Thymus (tissue), 11 donors: ENCODE measurements around the gene PRSS16. TPM values are rescaled to one million over a fixed set of nuclear protein-coding genes. Genes with fewer than 3 reads are reported as not detected.
"Not testable (repeated sequence)": the region's sequence is repeated elsewhere in the genome, so short reads cannot be mapped to it uniquely, and the experiment has no call there.

ENCODE experiments used
- DNase-seq, 9 donors: peaks; one replicate each; pipeline ENCODE4 v3.0.0-alpha.2; 2013; ENCODE audit warnings: low spot score in 9 of 9, low read depth in 6 of 9, missing footprints in 1 of 9
- H3K27ac ChIP-seq, 2 donors: one replicate each; pipeline ENCODE4 v1.5.1; 2013; ENCODE audit warnings: control low read depth in 1 of 2, low read depth in 1 of 2, low read length in 1 of 2, mild to moderate bottlenecking in 1 of 2, moderate library complexity in 1 of 2
- H3K27me3 ChIP-seq, 2 donors: one replicate each; pipeline ENCODE4 v1.5.1; 2013; ENCODE audit warnings: low read length in 1 of 2; ENCODE audit not compliant: control insufficient read depth in 2 of 2, insufficient read depth in 1 of 2
- H3K36me3 ChIP-seq, 2 donors: one replicate each; pipeline ENCODE4 v1.5.1; 2013; ENCODE audit warnings: low read length in 1 of 2, mild to moderate bottlenecking in 1 of 2, moderate library complexity in 1 of 2; ENCODE audit not compliant: control insufficient read depth in 2 of 2, insufficient read depth in 2 of 2
- H3K4me1 ChIP-seq, 2 donors: one replicate each; pipeline ENCODE4 v1.5.1; 2013; ENCODE audit warnings: low read length in 2 of 2; ENCODE audit not compliant: control insufficient read depth in 2 of 2, insufficient read depth in 2 of 2
- H3K4me3 ChIP-seq, 2 donors: one replicate each; pipeline ENCODE4 v1.5.1; 2013; ENCODE audit warnings: low read length in 2 of 2, control low read depth in 1 of 2, mild to moderate bottlenecking in 1 of 2
- H3K9me3 ChIP-seq, 2 donors: one replicate each; pipeline ENCODE4 v1.5.1; 2013; ENCODE audit warnings: low read length in 1 of 2, mild to moderate bottlenecking in 1 of 2; ENCODE audit not compliant: control insufficient read depth in 2 of 2, insufficient read depth in 1 of 2
- whole genome bisulfite sequencing: extraction: QIAGEN DNeasy Blood & Tissue Kit; methylation state at CpG from one replicate; pipeline ENCODE4 v1.1.7; 2013; 5-methylcytosine and 5-hydroxymethylcytosine counted together
- polyA plus RNA-seq: library from polyadenylated mRNA; stranded (reverse); fragments of 200-250 nt; gene quantifications from one replicate; pipeline ENCODE4 v1.2.3, GENCODE V29; 2013
- total RNA-seq: library from RNA; stranded (reverse); fragments of 120-200 nt; gene quantifications from one replicate; pipeline ENCODE4 v1.2.4, GENCODE V29; 2013
- donor health status: healthy.

PRSS16 gene
- total and polyA plus RNA-seq, 2 donors: 76.2 to 96.4 TPM

- peaks cover 0 to 4% of the 10 kb centered on the region in 2 donors for H3K4me1 ChIP-seq
- H3K27ac ChIP-seq: no peak overlapping the region
- peaks cover 34 to 73% of the 10 kb centered on the region in 2 donors for H3K27me3 ChIP-seq
- peak overlapping the region; percentile 43 to 45 for H3K4me3 ChIP-seq
- WGBS: 8% methylated on average over 46 of the region's 46 CpGs
- no peaks in the 10 kb centered on the region for H3K36me3 ChIP-seq
- DNase-seq: peak in 2 of 9 donors; percentile 18 to 39
- peaks cover 0 to 1% of the 10 kb centered on the region in 2 donors for H3K9me3 ChIP-seq
Measured at GRCh38 chr6:27251606-27252251, 4.2 kb downstream of the PRSS16 start.

GRCh38 chr6:27254566-27254965, 7.1 kb downstream of the PRSS16 start:
- no peak for DNase-seq
- no peak overlapping the region for H3K27ac ChIP-seq
- peaks cover 32 to 58% of the 10 kb centered on the region in 2 donors for H3K27me3 ChIP-seq
- peaks cover 0 to 4% of the 10 kb centered on the region in 2 donors for H3K4me1 ChIP-seq
- no peaks in the 10 kb centered on the region for H3K36me3 ChIP-seq
- H3K4me3 ChIP-seq: no peak overlapping the region
- 85% methylated on average over 3 of the region's 3 CpGs for WGBS
- peaks cover 0 to 1% of the 10 kb centered on the region in 2 donors for H3K9me3 ChIP-seq

- Histone ChIP-seq H3K27me3 (peaks cover 22 to 58% of the 10 kb centered on the region in 2 donors), H3K27ac (no peak overlapping the region), H3K4me1 (peaks cover 0 to 4% of the 10 kb centered on the region in 2 donors), H3K36me3 (no peaks in the 10 kb centered on the region), H3K9me3 (peaks cover 1 to 3% of the 10 kb centered on the region in 2 donors), H3K4me3 (no peak overlapping the region)
- DNase-seq: no peak
- 74% methylated on average over 1 of the region's 1 CpG for WGBS
Measured at GRCh38 chr6:27255866-27256265, 8.4 kb downstream of the PRSS16 start.

DNA sequence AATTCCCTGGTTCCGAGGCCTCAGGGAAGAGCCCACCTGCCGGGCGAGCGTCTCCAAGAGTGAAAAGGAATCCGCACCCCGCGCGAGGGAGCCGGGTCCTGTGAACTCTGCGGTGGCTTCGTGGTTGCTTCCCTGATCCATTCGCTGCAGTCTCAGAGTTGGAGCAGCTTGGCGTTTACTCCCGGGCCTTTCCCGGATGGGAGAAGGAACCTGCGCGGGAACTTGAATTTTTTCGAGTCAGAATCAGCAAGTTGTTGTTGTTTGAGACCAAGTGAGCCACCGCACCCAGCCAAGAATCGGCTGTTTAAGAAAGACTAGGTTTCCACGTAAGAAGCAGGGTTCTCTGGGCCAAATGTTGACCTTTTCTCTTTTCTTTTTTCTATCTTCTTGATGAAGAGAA, 12.9 kb downstream of the PRSS16 start:
- H3K36me3 ChIP-seq: no peaks in the 10 kb centered on the region
- no peak overlapping the region for H3K27ac ChIP-seq
- DNase-seq: no peak
- H3K9me3 ChIP-seq: peaks cover 0 to 3% of the 10 kb centered on the region in 2 donors
- H3K4me1 ChIP-seq: no peaks in the 10 kb centered on the region
- H3K27me3 ChIP-seq: peaks cover 5 to 48% of the 10 kb centered on the region in 2 donors
- WGBS: 9% methylated on average over 21 of the region's 21 CpGs
- no peak overlapping the region for H3K4me3 ChIP-seq

- peaks cover 0 to 3% of the 10 kb centered on the region in 2 donors for H3K9me3 ChIP-seq
- no peak for DNase-seq
- H3K36me3 ChIP-seq: no peaks in the 10 kb centered on the region
- no peak overlapping the region for H3K27ac ChIP-seq
- no peak overlapping the region for H3K4me3 ChIP-seq
- peaks cover 5 to 48% of the 10 kb centered on the region in 2 donors for H3K27me3 ChIP-seq
- 15% methylated on average over 30 of the region's 30 CpGs for WGBS
- H3K4me1 ChIP-seq: no peaks in the 10 kb centered on the region
Measured at GRCh38 chr6:27260836-27261375, 13.4 kb downstream of the PRSS16 start.

DNA sequence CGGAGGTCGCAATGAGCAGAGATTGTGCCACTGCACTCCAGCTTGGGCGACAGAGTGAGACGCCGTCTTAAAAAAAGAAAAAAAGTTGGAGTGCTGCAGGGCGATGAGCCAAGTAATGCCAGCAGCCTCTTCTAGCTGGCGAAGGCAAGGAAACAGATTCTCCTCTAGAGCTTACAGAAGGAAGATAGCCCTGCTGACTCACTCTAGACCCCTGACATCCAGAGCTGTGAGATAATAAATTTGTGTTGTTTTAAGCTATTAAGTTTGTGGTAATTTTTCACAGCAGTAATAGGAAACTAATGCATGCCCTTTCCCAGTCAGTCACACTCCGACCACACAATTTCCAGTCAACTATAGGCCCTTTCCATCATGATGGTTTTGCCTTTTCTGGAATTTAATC, 16.4 kb downstream of the PRSS16 start:
- H3K27me3 ChIP-seq: peaks cover 7 to 65% of the 10 kb centered on the region in 2 donors
- DNase-seq: no peak

GRCh38 chr6:27267003-27267402, 19.5 kb downstream of the PRSS16 start:
- DNase-seq, H3K4me1 ChIP-seq, H3K36me3 ChIP-seq, H3K4me3 ChIP-seq, H3K27ac ChIP-seq, H3K9me3 ChIP-seq: not testable (repeated sequence)
- 92% methylated on average over 3 of the region's 3 CpGs for WGBS
- H3K27me3 ChIP-seq: peaks cover 3 to 46% of the 10 kb centered on the region in 2 donors

More for the DNA sequence above, 16.4 kb downstream of the PRSS16 start:
- no peaks in the 10 kb centered on the region for H3K36me3 ChIP-seq
- WGBS: 87% methylated on average over 8 of the region's 8 CpGs
- H3K4me3 ChIP-seq: no peak overlapping the region
- H3K9me3 ChIP-seq: peaks cover 0 to 3% of the 10 kb centered on the region in 2 donors
- H3K4me1 ChIP-seq: no peaks in the 10 kb centered on the region
- no peak overlapping the region for H3K27ac ChIP-seq

DNA sequence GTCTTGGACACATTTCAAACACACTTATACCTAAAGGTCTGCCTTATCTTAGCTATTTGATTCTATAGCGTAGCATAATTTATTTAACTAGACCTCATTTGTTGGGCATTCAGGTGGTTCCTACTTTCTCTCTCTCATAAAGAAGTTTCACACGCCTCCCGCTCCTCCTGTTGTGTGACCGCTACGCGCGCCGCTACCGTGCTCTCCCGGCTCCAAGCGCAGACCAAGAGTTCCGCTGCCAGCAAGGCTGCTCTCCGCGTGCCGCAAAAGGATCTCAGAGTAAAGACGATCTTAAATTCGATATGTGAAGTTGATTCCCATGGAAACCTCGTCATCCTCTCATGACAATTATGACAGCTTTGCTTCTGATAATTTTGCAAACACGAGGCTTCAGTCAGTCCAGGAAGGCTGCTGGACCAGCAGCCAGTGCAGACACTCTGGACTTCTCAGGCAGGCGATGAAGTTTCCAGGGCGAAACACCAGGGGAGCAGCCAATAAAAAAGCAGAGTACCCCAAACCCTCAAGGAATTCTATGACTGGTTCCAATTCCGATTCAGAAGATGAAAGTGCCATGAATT, 20.4 kb downstream of the PRSS16 start:
- Histone ChIP-seq H3K27me3 (peaks cover 6 to 45% of the 10 kb centered on the region in 2 donors), H3K36me3 (no peaks in the 10 kb centered on the region), H3K4me3 (no peak overlapping the region), H3K9me3 (no peaks in the 10 kb centered on the region), H3K4me1 (no peaks in the 10 kb centered on the region), H3K27ac (no peak overlapping the region)
- WGBS: 15% methylated on average over 22 of the region's 22 CpGs
- no peak for DNase-seq

- Histone ChIP-seq H3K9me3 (no peaks in the 10 kb centered on the region), H3K27ac (no peak overlapping the region), H3K4me1 (no peaks in the 10 kb centered on the region), H3K4me3 (no peak overlapping the region), H3K36me3 (no peaks in the 10 kb centered on the region), H3K27me3 (peaks cover 7 to 48% of the 10 kb centered on the region in 2 donors)
- 75% methylated on average over 14 of the region's 14 CpGs for WGBS
- no peak for DNase-seq
Measured at GRCh38 chr6:27268803-27269202, 21.3 kb downstream of the PRSS16 start.
